ENCODE data around the gene LRCH1.

GRCh38 chr13:46778890-46779289 is 225.9 kb downstream of the LRCH1 start:
- TF ChIP-seq ZNF329 (CRISPR knock-in tag; IDR thresholded peaks at IDR 0.05; ENCODE audit: low read depth) (no peak), BRF2 (CRISPR knock-in tag; IDR thresholded peaks at IDR 0.05) (no peak), NFRKB (IDR thresholded peaks at IDR 0.05) (no peak), ZNF776 (CRISPR knock-in tag; IDR thresholded peaks at IDR 0.05) (no peak), POLR2AphosphoS5 (IDR thresholded peaks at IDR 0.05; ENCODE audit: low read depth, low read length) (no peak), ZNF10 (CRISPR knock-in tag; IDR thresholded peaks at IDR 0.05; ENCODE audit: borderline replicate concordance, low read depth) (no peak), PHF20 (CRISPR knock-in tag; IDR thresholded peaks at IDR 0.05) (no peak), MYNN (CRISPR knock-in tag; IDR thresholded peaks at IDR 0.05; ENCODE audit: low read depth) (no peak), THAP7 (CRISPR knock-in tag; IDR thresholded peaks at IDR 0.05) (no peak), ZNF530 (CRISPR knock-in tag; IDR thresholded peaks at IDR 0.05; ENCODE audit: low read depth) (no peak), ZNF652 (CRISPR knock-in tag; IDR thresholded peaks at IDR 0.05; ENCODE audit: borderline replicate concordance, low read depth) (no peak), ESRRA (CRISPR knock-in tag; IDR thresholded peaks at IDR 0.05; ENCODE audit: low read depth) (no peak), ZNF567 (CRISPR knock-in tag; IDR thresholded peaks at IDR 0.05; ENCODE audit: borderline replicate concordance) (no peak), ZNF24 (IDR thresholded peaks at IDR 0.05) (no peak)

Data from HepG2 (cell line).